Stimulated activated CD8-positive, alpha-beta memory T cell treated with anti-CD3 and anti-CD28 coated beads, Interleukin-4, amount 100 ng/mL, for 48 hours (primary cell): ENCODE data around the gene JKAMP.
A peak's percentile ranks its signal among the peaks of the same experiment; 100 is the strongest.

Experiments
- DNase-seq: peaks from one replicate; pipeline ENCODE4 v3.0.0-alpha.2; 2020

Gene JKAMP

GRCh38 chr14:59481871-59482540 lies 2.3 kb upstream of the JKAMP start:
- DNase-seq = no peak

DNA sequence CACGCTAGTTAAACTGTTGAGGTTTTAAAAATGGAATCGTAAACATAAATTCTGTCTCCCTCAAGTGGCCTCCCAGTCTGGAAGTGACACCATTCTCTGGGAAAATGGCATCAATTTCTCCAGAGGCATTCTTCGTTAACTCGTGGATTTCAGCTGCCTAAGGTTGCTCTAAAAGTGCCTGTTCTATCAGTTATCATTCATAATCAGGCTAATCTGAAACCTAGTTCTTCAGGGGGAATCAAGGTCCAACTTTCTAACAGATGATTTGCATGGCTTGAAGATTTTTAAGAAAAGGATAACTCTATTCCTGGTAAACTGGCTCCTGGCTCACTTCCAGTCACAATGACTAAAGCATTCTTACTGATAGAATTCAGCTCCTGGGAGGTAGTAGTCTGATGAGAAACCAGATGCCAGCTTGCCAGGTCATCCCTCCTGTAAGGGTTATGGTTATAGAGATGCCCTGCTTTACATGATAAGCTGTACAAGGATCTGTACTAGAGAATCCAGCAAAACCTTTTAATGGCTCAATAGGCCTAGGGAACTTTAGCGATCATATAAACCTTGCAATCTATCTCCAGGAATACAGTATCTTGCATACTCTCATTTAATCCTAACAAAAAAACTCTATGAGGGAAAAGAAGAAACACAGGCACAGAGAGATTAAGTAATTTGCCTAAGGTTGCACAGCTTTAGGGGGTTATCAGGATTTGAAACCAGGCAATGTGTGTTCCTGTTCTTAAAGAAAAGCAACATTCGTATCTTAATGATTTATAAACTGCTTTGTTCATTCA lies 1.6 kb upstream of the JKAMP start:
- DNase-seq = no peak

DNA sequence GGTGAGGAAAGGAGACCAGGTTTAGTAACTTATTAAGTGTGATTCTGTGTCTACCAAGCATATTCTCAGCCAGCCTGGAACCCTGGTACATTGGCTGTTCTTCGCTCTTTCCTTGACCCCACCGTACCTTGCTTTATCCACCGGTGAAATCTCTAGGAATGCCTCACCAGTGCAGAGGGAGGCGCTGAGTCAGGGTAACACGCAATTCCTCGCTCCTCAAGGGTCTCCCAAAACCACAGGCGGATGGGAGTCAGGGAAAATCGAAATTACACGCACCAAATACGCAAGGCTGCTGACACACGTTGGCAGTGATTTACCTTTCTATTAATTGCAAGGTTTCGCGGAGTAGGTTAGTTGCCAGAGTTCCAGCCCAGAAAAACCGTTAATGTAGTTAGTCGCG lies 954 bp upstream of the JKAMP start:
- no peak for DNase-seq

GRCh38 chr14:59484639-59485175 lies 390 bp downstream of the JKAMP start:
- no peak for DNase-seq

DNA sequence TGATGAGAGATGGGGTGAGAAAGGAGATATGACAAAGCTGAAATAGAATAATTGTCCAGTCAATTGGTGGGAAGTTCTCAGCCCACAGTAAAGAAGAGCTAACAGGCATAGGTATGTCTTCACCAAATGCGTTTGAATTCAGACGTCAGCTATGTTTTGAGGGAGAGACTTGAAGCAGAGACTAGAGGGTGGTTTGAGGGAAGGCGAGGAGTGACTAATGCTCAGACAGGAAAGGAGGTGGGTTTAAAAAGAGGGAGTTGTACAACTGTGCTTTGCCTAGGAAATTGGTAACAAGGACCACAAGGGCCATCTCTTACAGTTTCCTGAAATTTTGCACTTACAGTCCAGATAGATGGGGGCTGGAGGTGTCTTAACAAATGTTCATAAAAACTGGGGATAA lies 6.4 kb downstream of the JKAMP start:
- no peak for DNase-seq

- DNase-seq = no peak
Measured at GRCh38 chr14:59492384-59492783, 8.1 kb downstream of the JKAMP start.

DNA sequence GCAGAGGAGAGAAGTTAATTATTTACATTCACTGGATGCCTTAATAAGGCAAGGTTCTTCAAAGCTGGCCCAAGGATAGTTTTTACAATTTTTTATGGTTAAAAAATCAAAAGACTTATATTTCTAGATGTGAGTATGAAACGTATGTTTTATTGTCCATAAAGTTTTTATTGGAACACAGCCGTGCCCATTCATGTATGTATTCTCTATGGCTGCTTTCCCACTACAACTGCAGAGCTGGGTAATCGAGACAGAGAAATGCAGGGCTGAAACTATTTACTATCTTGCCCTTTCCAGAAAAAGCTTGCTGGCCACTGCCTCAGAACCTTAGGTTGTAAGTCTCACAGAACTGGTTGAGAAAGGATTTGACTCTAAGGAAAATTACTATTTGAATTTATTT lies 16.4 kb downstream of the JKAMP start:
- no peak for DNase-seq

DNA sequence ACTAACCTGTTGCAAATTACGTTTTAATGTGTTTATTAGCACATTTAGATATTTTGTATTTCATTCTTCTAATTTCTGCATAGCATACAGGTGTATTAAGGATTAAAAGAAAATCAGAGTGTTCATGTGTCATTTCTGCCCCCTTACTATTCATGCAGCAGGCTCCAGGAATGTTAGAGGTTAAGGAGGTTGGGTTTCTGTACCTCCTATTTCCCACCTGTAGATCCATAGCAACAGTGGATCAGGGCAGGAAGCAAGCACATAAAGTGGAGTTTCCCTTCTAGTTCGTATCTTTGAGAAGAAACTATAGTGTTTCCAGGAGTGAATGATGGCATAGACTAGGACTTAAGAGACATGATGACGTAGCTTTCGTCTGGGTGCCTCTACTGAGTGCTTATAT lies 18.9 kb downstream of the JKAMP start:
- DNase-seq = no peak

GRCh38 chr14:59507063-59507751 lies 22.9 kb downstream of the JKAMP start:
- DNase-seq = peak; percentile 72

GRCh38 chr14:59507752-59508103 lies 23.4 kb downstream of the JKAMP start:
- DNase-seq = no peak

DNA sequence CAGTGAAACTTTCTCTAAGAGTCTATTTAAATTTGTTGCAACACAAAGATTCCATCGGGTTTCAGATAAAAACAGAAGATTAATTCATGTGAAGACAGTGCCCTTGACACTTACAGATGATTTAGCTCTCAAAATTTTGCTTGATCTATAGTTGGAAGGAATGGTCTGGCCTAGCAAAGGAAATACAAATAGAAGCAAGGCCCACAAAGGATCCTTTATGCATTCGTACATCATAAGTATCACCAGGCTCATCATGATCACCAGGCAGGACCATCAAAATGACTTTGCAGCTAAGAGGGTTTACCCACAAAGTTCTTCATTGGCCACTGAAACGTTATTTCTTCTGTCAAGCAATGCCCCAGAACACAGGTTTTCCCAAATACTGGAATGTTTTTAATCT lies 24.8 kb downstream of the JKAMP start:
- no peak for DNase-seq

DNA sequence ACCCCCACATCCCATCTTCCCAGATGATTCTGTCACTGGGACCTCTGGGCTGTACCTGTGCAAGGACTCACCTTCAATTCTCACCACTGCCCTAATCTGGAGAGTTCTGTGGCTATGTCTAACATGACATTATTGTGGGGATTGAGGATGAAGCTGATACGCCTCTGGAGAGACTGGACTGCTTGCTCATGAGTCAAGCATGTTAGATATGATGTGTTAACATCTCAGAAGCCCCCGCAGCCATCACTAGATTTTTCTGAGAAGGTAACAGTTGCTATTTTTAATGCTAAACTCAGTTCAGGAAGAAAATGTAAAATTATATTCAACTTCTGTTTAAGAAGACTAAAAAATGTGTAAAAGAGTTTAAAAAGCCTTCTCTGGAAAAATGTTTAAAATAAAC lies 25.7 kb downstream of the JKAMP start:
- DNase-seq = no peak

DNA sequence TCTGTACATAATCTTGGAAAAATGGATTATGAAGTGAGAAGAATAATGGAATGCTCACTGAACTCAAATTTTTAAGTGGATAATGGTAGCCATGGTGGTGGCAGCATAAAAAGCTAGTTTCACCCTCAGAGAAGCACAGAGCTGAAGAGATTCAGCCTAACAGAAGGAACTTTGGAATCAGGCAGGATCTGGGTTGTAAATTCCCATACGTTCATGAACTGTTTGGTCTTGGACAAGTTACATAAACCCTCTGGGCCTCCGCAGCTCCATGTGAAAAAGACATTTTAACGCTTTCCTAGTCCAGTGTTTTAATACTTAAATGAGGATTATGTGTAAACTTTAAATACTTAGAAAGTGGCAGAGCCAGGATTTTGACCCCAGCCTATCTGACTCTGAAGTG lies 26.6 kb downstream of the JKAMP start:
- no peak for DNase-seq

- peak; percentile 34 for DNase-seq
Measured at GRCh38 chr14:59511916-59512575, 27.7 kb downstream of the JKAMP start.

DNA sequence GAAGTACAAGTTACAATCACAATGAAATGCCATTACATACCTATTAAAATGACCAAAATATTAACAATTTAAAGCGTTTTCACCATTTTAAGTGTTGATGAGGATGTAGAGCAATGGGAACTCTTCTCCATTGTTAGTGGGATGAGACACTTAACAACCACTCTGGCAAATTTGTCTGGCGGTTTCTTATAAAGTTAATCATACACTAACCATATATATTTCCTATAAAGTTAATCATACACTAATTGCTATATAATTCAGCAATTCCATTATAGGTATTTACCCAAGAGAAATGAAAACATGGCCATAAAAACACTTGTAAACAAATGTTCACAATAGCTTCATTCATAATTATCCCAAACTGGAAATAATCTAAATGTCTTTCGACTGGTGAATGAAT lies 35.9 kb downstream of the JKAMP start:
- DNase-seq = no peak

DNA sequence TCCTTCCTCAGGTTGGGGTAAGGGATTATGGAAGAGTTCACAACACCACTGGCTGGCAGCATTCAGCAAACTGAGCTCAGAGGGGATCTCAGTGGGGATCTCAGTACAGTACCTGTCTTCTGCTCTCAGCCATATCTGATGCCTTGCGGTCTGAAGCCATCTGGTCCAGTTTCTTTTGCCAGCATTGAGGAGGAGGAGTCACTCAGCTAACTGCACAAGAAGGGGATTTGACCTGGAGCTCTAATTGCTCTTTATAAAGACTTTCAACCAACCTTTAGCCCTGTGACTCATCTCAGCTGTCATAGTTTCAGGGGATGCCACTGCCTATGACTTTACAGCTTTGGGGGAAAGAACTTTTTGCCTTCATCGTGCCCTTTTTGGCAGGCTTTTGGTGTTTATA lies 44.9 kb downstream of the JKAMP start:
- no peak for DNase-seq

DNA sequence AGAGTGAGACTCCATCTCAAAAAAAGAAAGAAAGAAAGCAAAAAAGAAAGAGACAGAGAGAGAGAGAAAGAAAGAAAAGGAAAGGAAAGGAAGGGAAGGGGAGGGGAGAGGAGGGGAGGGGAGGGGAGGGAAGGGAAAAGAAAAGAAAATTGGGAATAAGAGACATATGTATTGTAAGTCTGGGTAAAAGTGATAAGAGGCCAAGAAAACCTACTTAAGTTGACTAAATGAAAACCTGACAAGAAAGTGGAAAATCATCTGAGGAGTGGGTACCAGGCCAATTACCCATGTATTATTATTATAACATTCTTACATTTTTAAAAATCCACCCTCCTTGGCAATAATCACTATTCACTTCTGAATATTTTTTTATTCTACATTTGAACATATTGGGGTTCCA lies 46.0 kb downstream of the JKAMP start:
- no peak for DNase-seq

- DNase-seq = no peak
Measured at GRCh38 chr14:59532419-59532818, 48.1 kb downstream of the JKAMP start.

GRCh38 chr14:59534361-59534987 lies 50.2 kb downstream of the JKAMP start:
- DNase-seq = no peak

DNA sequence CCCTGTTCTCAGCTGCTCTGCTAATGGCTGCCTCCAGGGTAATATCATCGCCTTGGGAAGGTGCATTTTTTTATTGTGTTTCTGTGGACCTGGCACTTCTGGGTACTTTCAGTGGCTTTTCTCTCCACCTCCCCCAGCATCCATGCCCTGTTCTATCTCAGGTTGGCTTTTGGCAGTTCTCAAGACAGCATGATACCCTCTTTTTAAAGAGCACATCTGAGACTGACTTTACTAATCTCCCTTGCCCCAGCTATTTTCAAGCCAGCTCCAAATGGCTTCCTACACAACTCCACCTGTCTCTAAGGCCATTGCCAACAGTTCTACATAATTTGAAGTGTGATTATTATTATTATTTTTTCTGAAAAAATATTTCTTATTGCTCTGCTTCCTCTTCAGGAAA lies 53.2 kb downstream of the JKAMP start:
- no peak for DNase-seq

- DNase-seq = no peak
Measured at GRCh38 chr14:59538936-59539335, 54.6 kb downstream of the JKAMP start.

DNA sequence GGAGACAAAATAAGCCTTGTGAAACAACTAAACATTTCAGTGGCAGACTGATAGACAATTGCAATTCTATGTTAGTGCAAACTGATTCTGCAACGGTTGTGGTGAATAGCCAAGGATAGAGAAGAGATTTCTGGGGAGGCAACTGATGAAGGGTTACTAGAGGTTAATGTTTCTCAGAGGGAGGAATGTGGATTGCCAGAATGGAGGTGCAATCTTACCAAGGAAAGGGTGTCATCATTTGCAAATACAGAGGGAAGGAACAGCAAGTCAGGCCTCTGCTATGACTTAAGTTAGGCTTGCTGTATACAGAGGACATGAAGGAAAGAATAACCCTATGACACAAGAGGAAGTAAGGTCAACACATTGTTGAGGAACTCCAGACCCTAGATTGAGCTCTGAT lies 56.5 kb downstream of the JKAMP start:
- no peak for DNase-seq

- DNase-seq = no peak
Measured at GRCh38 chr14:59541731-59542130, 57.4 kb downstream of the JKAMP start.
